A673 (cell line): ENCODE measurements around the gene WNT4. TPM values are rescaled to one million over a fixed set of nuclear protein-coding genes. Genes with fewer than 3 reads are reported as not detected.
A peak's percentile ranks its signal among the peaks of the same experiment; 100 is the strongest.
"Not testable (repeated sequence)": the region's sequence is repeated elsewhere in the genome, so short reads cannot be mapped to it uniquely, and the experiment has no call there.

ENCODE experiments used
- BruUV-seq: library from RNA; stranded (reverse); fragments of 400-500 nt; replicated peaks from 2 replicates; lab custom pipeline; 2021; lab: Mats Ljungman, UMichigan
- CTCF ChIA-PET: fragments of 300-600 bp; sonication (Branson Sonifier 250); formaldehyde crosslinking; loops from one replicate; lab custom pipeline; 2022; ENCODE audit warnings: antibody characterized with exemption; lab: Charles Lee
- POLR2A ChIA-PET: fragments of 300-600 bp; sonication (Branson Sonifier 250); formaldehyde crosslinking; loops from one replicate; lab custom pipeline; 2022; ENCODE audit warnings: antibody characterized with exemption; ENCODE audit not compliant: low non-redundant PET; lab: Charles Lee
- DNase-seq: peaks from one replicate; pipeline ENCODE4 v3.0.0-alpha.2; 2015; ENCODE audit warnings: low spot score
- H3K27ac ChIP-seq: fragments of 200-600 bp; sonication (generic); 2 replicates; pipeline ENCODE4 v1.5.1; 2016; ENCODE audit warnings: mixed run types, low read depth, mild to moderate bottlenecking, mixed read lengths, antibody characterized with exemption, low read length; ENCODE audit not compliant: poor library complexity, severe bottlenecking
- H3K27me3 ChIP-seq: fragments of 200-600 bp; sonication (generic); replicated peaks from 2 replicates; pipeline ENCODE4 v1.6.1; 2017; ENCODE audit warnings: mixed run types, low read depth, mild to moderate bottlenecking, mixed read lengths, antibody characterized with exemption, low read length; ENCODE audit not compliant: insufficient read depth, poor library complexity
- H3K36me3 ChIP-seq: fragments of 200-600 bp; sonication (generic); 2 replicates; pipeline ENCODE4 v1.6.1; 2016; ENCODE audit warnings: mixed run types, mild to moderate bottlenecking, mixed read lengths, antibody characterized with exemption, low read length; ENCODE audit not compliant: insufficient read depth, poor library complexity, severe bottlenecking
- H3K4me1 ChIP-seq: fragments of 200-600 bp; sonication (generic); 2 replicates; pipeline ENCODE4 v1.6.1; 2017; ENCODE audit warnings: mixed run types, mild to moderate bottlenecking, mixed read lengths, antibody characterized with exemption, low read length; ENCODE audit not compliant: insufficient read depth, poor library complexity, severe bottlenecking
- H3K4me3 ChIP-seq: fragments of 200-600 bp; sonication (generic); 2 replicates; pipeline ENCODE4 v1.5.1; 2016; ENCODE audit warnings: low read depth, mixed run types, mild to moderate bottlenecking, mixed read lengths, low read length; ENCODE audit not compliant: poor library complexity, severe bottlenecking
- H3K9me3 ChIP-seq: fragments of 200-600 bp; sonication (generic); 2 replicates; pipeline ENCODE4 v1.6.1; 2016; ENCODE audit warnings: mixed run types, low read depth, mild to moderate bottlenecking, mixed read lengths, antibody characterized with exemption, low read length; ENCODE audit not compliant: poor library complexity, severe bottlenecking
- CTCF ChIP-seq: fragments of 300-800, 200-600 bp; sonication (generic); conservative IDR thresholded peaks from 2 replicates; pipeline ENCODE4 v1.5.1; 2017; ENCODE audit warnings: low read depth, mild to moderate bottlenecking, antibody characterized with exemption, low read length, moderate library complexity, mixed read lengths
- EZH2 ChIP-seq: fragments of 200-600 bp; sonication (generic); IDR thresholded peaks from 2 replicates; pipeline ENCODE4 v1.6.1; 2017; ENCODE audit warnings: borderline replicate concordance, low read depth, mild to moderate bottlenecking, mixed read lengths, antibody characterized with exemption, low read length; ENCODE audit not compliant: poor library complexity, severe bottlenecking
- intact Hi-C: fragments of 100-400 bp; cut with micrococcal nuclease; formaldehyde crosslinking; loops from one replicate; pipeline ENCODE4 v1.10.0; 2022; ENCODE audit not compliant: unreplicated experiment
- total RNA-seq: library from RNA; stranded (reverse); gene quantifications from 2 replicates; pipeline ENCODE4 v1.2.3, GENCODE V29; 2021

WNT4 gene
- total RNA-seq, 1 experiment from 2014 or later: not detected

GRCh38 chr1:22093513-22093912 is 49.4 kb downstream of the WNT4 start:
- TF ChIP-seq EZH2 (no peak), CTCF (no peak)
- no peak for DNase-seq
- H3K36me3 ChIP-seq: peaks cover 3% of the 10 kb centered on the region
- peaks cover 12% of the 10 kb centered on the region for H3K4me1 ChIP-seq
- ChIA-PET CTCF (no interaction called here), POLR2A (no interaction called here)
- no peak overlapping the region for H3K4me3 ChIP-seq
- intact Hi-C loops: no loop called here
- BruUV-seq: no TSS peak
- no peaks in the 10 kb centered on the region for H3K27me3 ChIP-seq
- H3K27ac ChIP-seq: no peak overlapping the region
- no peaks in the 10 kb centered on the region for H3K9me3 ChIP-seq

- H3K27me3 ChIP-seq, H3K9me3 ChIP-seq, POLR2A ChIA-PET, CTCF ChIA-PET, H3K4me3 ChIP-seq, H3K27ac ChIP-seq, intact Hi-C loops, H3K36me3 ChIP-seq: not testable (repeated sequence)
- DNase-seq: peak; percentile 41
- TSS peak; percentile 85 for BruUV-seq
- H3K4me1 ChIP-seq: peaks cover 15% of the 10 kb centered on the region
These were observed 50.7 kb downstream of the WNT4 start for GRCh38 chr1:22092026-22092768.

- POLR2A ChIA-PET: no interaction called here
- H3K9me3 ChIP-seq: no peaks in the 10 kb centered on the region
- no peak overlapping the region for H3K4me3 ChIP-seq
- H3K4me1 ChIP-seq: peaks cover 11% of the 10 kb centered on the region
- intact Hi-C loops: no loop called here
- TF ChIP-seq EZH2: no peak
- CTCF ChIA-PET: no interaction called here
- H3K36me3 ChIP-seq: peaks cover 19% of the 10 kb centered on the region
- no peaks in the 10 kb centered on the region for H3K27me3 ChIP-seq
- no peak for DNase-seq
- H3K27ac ChIP-seq: no peak overlapping the region
- BruUV-seq: no TSS peak
These were observed 52.0 kb downstream of the WNT4 start for GRCh38 chr1:22090867-22091266.

- Histone ChIP-seq H3K36me3 (peaks cover 22% of the 10 kb centered on the region), H3K27me3 (no peaks in the 10 kb centered on the region), H3K27ac (no peak overlapping the region), H3K4me1 (peaks cover 11% of the 10 kb centered on the region), H3K4me3 (no peak overlapping the region), H3K9me3 (no peaks in the 10 kb centered on the region)
- no TSS peak for BruUV-seq
- no peak for DNase-seq
- intact Hi-C loops: no loop called here
- TF ChIP-seq CTCF (no peak), EZH2 (no peak)
- ChIA-PET CTCF (no interaction called here), POLR2A (no interaction called here)
These were observed 53.1 kb downstream of the WNT4 start for GRCh38 chr1:22089787-22090186.
